Inflammatory macrophage treated with lipopolysaccharide for 1 hour (primary cell): ENCODE results near the gene POLRMT.
"Not testable (repeated sequence)": the region's sequence is repeated elsewhere in the genome, so short reads cannot be mapped to it uniquely, and the experiment has no call there.

ENCODE experiments used
- DNase-seq, 2 donors: peaks; one replicate each; pipeline ENCODE4 v3.0.0-alpha.2; 2020 to 2022

Gene POLRMT

DNA sequence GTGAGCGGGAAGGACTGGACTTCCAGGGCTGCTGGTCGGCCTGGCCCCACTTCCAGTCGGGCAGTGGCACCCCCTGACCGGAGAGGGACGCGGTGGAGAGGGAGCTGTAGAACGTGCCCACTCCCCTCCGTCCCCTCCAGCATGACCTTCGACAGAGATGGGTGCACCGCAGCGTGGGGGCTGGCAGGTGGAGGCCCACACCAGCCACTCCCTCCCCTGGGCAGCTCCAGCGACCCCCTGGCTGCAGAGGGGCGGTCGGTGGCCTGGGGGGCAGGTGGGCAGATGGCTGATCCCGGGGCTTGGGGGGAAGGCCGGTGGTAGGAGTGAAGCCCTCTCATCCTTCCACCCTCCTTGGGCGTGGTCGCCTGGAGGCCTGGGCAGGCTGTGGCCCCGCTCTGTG, 41.2 kb downstream of the POLRMT start:
- no peak for DNase-seq

DNA sequence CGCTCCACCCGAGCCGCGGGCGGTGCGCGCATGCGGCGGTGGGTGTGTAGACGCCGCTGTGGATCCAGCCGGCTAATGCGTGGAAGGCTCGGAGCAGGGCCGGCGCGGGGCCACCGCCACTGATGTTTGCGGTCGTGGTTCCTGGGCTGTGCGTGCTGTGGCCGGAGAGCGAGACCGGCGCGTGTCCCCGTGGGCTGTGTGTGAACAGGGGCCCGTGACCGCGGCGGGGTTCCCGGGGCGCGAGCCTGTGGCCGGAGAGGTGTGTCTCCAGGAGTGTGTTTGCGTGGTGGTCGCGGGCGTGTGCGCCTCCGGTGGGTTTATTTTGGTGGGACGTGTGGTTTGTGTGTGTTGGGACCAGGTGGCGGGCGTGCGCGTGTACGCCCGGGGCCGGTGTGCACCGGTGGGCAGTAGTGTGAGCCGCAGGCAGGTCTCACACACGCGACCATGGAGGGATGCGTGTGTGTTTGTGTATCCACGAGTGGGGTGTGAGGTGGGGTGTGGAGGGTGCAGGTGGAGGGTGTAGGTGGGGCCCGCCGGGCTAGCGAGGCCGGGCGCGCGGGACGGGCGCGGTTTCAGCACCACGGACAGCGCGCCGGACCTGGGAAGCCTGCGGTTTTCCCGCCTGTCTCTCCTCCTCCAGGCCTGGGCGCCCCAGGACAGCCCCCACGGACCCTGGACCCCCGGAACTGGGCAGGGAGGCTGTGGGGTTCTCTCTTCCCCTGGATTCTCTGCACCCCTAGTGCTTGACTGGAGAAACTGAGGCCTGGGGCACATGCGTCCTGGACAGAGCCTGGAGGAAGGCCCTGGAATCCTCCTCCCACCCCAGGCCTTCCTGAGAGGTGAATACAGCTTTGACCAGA, 42.0 kb downstream of the POLRMT start:
- peak in 1 of 2 donors; percentile 21 for DNase-seq

DNA sequence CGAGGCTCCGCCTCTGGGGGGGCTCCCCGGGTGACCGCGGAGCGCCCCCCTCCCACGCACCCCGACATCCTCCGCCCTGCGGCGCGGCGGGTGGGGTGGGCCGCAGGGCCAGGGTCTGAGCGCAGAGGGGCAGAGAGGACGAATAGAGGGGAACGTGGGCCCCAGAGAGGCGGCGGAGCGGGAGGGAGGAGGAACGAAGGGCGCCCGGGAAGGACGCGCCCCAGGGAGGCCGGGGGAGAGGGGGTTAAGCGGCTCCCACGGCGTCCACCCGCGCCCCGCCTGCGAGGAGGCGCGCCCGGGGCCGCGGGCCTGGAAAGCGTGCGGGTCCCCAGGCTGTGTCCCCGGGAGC, 42.6 kb downstream of the POLRMT start:
- DNase-seq, result no peak

DNA sequence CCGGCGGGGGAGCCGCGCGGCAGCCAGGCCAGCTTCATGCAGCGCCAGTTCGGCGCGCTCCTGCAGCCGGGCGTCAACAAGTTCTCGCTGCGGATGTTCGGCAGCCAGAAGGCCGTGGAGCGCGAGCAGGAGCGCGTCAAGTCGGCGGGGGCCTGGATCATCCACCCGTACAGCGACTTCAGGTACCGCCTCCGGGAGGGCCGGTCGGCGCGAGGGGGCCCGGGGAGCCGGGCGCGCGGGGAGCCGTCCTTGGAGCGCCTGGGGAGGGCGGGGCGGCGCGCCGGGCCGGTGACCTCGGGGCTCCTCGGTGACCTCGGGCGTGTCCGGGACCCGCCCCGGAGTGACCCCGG, 43.0 kb downstream of the POLRMT start:
- DNase-seq, result no peak

- DNase-seq, result no peak
These were observed 43.5 kb downstream of the POLRMT start, which contains the start of gene HCN2 for GRCh38 chr19:589693-590395. TSS of gene HCN2 (plus strand) at chr19:589881. CDS start at chr19:589946, 65 bp downstream.

DNA sequence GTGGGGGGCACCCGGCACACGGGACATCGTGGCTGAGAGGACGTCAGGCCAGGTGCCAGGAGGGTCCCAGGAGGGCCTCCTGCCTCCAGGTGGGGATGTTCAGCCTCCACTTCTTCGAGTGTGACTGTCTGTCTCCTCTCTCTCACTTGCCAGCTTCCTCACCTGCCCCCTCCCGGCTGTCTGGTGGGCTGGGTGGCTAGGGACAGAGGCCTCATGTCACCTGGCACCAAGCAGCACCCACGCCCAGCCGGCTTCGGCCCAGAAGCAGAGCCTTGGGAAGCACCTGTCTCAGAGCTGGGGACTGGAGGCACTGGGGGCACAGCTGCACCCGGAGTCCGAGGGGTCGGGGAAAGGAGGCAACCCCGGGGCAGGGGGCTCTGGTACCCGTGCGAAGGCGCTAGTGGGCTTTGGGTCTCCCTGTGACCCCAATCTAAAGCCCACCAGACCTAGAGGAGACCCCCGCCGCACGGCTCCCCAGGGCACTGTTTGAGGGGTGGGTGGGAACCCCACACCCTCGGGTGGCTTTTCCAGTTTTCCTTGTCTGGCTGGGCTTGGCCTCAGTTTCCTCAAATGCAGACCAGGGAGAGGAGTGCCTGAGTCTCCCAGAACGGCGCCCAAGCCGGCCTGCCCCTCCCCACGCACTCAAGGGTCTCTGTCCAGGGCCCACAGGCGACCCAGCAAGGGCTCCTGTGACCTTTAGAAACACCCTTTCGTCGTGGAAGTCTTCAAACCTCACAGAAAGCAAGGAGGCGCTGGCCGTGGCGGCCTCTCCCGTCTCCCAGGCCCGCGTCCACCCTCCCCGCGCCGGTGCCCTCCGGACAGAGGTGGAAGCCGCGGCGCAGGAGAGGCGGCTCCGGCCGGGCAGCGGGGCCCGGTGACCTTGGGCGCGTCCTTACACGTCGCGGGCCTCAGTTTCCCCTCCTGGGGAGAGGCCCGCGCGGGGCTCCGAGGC, 44.3 kb downstream of the POLRMT start:
- DNase-seq, result no peak

DNA sequence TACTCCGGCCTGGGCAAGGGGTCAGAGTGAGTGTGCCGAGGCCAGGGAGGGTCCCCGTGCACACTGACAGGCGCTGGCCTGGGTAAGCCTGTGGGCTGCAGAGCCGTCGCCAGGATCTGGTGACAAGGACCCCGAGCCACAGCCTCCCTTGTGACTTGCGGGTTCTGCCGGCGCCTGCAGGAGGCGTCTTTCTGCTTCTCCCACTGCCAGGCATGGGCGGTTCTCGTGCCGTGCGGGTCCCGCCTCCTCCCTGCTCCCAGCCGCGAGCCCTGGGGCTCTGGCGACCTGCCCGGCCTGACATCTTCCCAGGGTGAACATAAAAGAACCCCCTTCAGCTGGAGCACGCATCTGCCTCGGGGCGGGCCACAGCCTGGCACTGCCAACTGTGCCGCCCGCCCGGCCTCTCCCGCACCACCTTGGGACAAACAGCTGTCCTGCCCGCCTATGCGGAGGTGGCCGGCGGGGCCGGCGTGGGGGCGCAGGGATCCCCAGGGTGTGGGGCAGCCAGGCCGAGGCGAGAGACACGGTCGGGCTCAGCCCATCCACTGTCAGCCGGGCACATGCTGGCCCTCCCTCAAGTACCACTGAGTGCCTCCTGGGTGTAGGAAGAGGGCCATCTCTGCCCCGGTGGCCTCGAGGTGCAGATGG, 45.1 kb downstream of the POLRMT start:
- peak; percentile 40 to 52 for DNase-seq

DNA sequence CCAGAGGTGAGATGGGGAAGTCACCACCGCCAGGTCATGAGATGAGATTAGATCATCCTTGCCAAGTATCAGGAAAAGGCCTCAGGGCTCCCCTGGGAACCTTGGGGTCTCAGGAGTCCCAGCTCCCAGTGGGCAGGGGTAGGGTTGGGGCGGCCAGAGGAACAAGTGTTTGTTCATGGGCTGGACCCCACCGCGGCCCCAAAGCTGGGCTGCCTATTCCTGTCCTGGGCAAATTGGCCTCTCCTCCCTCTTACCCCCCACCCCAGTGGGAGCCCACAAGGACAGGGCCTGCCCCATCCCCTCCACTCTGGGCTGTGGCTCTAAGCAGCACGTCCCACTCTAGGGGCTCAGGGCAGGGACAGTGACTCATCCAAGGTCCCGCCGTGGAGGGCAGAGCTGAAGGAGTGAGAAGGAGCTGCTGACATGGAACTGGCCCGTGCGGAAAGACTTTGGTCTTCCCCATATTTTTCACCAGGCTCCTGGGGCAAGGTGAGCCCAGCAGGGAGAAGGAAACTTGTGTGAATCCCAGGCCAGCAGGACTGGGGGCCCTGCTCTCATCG, 47.7 kb downstream of the POLRMT start:
- DNase-seq, result no peak

GRCh38 chr19:585146-585545, 48.2 kb downstream of the POLRMT start:
- DNase-seq, result not testable (repeated sequence)

DNA sequence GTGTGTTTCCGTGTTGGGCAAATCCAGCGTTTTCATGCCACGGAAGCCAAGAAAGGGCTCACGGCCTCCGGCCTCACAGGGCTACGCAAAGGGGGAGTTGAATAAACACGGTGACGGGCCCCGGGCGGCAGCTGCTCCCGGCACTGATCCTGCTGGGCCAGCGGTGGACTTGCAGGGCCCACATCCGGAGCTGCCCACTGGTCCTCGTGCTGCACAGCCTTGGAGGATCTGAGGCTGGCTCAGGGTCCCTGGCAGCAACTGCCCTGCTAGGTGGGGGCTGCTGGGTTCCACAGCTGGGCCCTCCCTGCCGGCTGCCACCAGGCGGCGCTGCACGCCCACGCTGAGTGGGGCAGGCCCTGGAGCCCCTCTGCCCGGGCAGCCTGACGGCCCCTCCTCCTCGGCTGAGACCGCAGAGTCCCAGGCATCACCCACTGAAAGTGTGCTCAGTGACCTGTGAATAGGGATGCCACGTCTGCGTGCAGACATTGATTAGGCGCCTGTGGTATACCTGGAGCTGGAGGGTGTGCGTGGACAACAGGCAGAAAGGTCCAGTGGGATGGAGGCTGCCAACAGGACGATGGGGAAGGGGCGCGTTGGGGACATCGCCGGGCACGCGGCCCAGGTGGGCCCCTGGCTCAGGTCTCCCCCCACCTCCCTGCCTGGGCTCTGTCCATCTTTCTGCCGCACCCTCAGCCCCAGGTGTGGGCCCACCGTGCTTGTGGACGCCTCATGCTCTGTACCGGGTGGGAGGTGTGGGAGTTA, 48.9 kb downstream of the POLRMT start:
- DNase-seq, result no peak

DNA sequence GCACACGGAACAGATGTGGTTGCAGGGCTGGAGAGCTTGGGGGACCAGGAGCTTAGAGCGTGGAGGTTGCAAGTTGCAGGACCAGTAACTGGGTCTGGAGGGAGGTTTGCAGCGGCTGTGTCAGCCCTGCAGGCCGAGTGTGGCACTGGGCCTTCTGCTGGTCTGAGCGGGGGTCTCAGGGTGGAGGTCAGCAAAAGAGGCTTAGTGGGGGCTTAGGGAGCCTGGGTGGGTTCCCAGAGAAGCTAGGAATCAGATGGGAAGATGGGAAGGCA, 49.4 kb downstream of the POLRMT start:
- DNase-seq, result no peak

- DNase-seq, result no peak
These were observed 50.0 kb downstream of the POLRMT start for GRCh38 chr19:583198-583967.

DNA sequence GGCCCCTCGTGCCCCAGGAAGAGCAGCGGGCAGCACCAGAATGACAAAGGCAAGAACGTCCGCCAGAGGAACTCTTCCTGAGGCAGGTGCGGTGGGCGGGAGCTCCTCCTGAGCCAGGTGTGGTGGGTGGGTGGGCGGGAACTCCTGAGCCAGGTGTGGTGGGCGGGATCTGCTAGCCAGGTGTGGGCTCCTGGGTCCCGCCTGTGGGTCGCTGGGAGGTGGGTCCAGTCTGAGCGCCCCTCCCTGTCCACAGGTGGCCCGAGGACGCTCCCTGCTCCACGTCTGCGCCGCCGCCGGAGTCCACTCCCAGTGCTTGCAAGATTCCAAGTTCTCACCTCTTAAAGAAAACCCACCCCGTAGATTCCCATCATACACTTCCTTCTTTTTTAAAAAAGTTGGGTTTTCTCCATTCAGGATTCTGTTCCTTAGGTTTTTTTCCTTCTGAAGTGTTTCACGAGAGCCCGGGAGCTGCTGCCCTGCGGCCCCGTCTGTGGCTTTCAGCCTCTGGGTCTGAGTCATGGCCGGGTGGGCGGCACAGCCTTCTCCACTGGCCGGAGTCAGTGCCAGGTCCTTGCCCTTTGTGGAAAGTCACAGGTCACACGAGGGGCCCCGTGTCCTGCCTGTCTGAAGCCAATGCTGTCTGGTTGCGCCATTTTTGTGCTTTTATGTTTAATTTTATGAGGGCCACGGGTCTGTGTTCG, 50.7 kb downstream of the POLRMT start:
- peak; percentile 45 to 48 for DNase-seq

GRCh38 chr19:581399-582111, 51.8 kb downstream of the POLRMT start:
- no peak for DNase-seq

DNA sequence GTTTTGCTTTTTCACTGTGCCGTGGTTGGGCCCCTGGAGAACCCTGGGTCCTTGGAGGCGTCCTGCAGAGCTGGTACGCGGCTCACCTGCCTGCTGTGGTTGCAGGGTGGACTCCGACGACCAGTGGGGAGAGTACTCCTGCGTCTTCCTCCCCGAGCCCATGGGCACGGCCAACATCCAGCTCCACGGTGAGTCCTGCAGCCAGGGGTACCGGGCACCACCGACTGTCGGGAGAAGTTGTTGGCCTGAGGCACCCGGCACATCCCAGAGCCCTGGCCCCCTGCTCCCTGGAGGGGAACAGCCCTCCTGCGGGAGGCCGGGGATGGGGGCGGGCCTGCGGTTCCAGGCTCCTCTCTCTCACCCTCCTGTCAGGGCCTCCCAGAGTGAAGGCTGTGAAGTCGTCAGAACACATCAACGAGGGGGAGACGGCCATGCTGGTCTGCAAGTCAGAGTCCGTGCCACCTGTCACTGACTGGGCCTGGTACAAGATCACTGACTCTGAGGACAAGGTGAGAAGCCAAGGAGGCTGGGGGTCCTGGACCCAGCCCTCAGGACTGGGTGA, 53.0 kb downstream of the POLRMT start:
- no peak for DNase-seq

DNA sequence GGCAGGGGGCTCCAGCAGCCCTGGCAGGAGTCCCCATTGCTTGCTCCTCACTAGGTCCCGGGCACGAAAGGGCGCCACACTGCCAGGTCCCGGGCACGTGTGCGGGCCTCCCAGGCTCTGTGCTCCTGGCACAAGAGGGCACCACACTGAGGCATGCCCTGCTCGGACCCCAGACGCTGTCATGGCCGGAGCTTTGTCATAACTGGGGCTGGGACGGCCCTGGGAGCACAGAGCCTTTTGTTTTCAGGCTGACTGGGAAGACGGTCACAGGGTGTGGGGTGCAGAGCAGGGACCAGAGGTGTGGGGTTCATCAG, 53.5 kb downstream of the POLRMT start:
- DNase-seq, result no peak

- no peak for DNase-seq
These were observed 54.1 kb downstream of the POLRMT start for GRCh38 chr19:579111-579841.

DNA sequence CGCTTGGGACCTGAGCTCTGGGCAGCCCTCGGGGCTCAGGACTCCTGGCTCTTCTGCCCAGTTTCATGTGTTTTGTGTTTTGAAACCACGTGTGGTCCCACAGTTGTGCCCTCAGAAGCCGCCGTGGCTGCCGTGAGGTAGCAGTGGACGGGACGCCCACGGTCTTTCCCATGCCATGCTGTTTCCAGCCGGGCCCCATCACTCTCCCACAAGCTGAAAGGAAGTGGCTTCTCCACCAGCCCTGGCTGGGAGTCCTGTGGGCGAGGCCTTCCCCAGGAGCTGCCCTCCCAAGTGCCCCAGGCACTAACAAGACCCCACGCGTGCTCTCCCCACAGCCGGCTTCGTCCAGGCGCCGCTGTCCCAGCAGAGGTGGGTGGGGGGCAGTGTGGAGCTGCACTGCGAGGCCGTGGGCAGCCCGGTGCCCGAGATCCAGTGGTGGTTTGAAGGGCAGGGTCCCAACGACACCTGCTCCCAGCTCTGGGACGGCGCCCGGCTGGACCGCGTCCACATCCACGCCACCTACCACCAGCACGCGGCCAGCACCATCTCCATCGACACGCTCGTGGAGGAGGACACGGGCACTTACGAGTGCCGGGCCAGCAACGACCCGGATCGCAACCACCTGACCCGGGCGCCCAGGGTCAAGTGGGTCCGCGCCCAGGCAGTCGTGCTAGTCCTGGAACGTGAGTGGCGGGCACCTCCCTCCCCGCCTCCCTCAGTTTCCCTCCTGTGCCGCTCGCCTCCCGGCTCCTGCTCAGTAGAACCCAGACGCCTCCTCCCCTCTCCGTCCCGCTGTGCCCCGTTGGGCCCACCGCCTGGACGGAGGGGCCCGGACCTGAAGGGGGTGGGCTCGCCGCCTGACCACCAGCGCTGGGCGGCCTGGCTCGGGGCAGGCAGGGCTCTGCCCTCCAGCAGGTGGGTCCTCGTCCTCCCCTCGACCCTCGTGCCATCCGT, 55.6 kb downstream of the POLRMT start:
- no peak for DNase-seq
